ENCODE results near the gene PITX1. TPM values are rescaled to one million over a fixed set of nuclear protein-coding genes. Genes with fewer than 3 reads are reported as not detected.

PITX1 gene
- total RNA-seq, 4 donors from 2014 or later: 0.97 to 1.2 TPM; not detected in 2

DNA sequence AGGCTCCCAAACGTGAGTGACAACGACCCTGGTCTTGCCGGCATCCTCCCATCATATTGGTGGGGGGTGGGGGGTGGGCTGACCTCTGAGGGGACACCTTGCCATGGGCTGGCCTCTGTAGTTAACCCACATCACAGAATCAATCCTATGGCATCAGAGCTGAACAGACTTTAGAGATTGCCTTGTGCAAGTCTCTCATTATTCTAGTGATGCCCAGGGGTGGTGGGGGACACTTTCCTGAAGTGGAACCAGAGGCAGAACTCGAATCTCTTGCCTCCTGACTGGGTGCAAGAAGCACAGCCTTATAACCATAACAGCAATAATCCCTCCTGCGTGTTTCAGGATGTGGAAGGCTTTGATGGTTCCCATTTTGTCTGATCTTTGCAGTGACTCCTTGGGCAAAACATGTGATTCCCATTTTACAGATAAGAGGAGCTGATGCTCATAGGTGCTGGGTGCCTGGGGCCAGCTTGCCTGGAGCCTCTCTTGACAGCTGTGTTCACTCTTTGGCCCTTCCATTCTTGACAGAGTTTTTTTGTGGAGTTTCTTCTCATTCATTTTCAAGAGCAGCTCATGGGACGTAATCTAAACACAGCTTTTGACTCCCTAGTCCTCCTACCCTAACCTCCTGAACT lies 18.6 kb upstream of the PITX1 start:
- Histone ChIP-seq H3K36me3 (no peaks in the 10 kb centered on the region), H3K27ac (no peak overlapping the region), H3K27me3 (peaks cover 0 to 18% of the 10 kb centered on the region in 2 donors), H3K9me3 (no peaks in the 10 kb centered on the region), H3K4me1 (no peaks in the 10 kb centered on the region), H3K4me3 (no peak overlapping the region)
- intact Hi-C loops (cut with DNase I; ENCODE audit: low total_unique reads): no loop called here
- TF ChIP-seq POLR2A (IDR thresholded peaks at IDR 0.05): no peak
- TF ChIP-seq, protein P1, sequence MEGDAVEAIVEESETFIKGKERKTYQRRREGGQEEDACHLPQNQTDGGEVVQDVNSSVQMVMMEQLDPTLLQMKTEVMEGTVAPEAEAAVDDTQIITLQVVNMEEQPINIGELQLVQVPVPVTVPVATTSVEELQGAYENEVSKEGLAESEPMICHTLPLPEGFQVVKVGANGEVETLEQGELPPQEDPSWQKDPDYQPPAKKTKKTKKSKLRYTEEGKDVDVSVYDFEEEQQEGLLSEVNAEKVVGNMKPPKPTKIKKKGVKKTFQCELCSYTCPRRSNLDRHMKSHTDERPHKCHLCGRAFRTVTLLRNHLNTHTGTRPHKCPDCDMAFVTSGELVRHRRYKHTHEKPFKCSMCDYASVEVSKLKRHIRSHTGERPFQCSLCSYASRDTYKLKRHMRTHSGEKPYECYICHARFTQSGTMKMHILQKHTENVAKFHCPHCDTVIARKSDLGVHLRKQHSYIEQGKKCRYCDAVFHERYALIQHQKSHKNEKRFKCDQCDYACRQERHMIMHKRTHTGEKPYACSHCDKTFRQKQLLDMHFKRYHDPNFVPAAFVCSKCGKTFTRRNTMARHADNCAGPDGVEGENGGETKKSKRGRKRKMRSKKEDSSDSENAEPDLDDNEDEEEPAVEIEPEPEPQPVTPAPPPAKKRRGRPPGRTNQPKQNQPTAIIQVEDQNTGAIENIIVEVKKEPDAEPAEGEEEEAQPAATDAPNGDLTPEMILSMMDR (IDR thresholded peaks at IDR 0.05): no peak
- DNase-seq: no peak

DNA sequence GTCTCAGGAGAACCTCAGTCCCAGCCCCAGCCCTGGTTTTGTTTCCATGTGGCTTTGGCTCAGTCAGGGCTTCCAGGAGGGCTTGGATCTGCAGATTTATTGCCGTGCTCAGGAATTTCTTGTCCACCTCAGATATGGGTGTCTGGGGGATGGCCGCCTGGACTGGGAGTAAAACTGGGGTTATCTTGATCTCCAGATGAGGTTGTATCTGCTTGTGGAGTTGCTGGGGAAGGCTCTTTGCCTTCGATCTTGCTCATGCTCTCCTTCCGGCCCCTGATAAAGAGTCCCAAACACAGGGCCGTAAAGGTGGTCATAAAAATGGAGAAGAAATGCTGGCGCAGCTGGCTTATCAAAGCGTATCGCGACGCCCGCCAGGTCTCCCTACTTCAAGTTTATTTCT lies 17.8 kb upstream of the PITX1 start:
- no peak overlapping the region for H3K27ac ChIP-seq
- no peaks in the 10 kb centered on the region for H3K36me3 ChIP-seq
- no peak for DNase-seq
- no peaks in the 10 kb centered on the region for H3K4me1 ChIP-seq
- H3K9me3 ChIP-seq: no peaks in the 10 kb centered on the region
- H3K27me3 ChIP-seq: peaks cover 0 to 18% of the 10 kb centered on the region in 2 donors
- TF ChIP-seq, protein P1 (IDR thresholded peaks at IDR 0.05): no peak
- no peak for TF ChIP-seq POLR2A (IDR thresholded peaks at IDR 0.05)
- intact Hi-C loops (cut with DNase I; ENCODE audit: low total_unique reads): no loop called here
- no peak overlapping the region for H3K4me3 ChIP-seq

DNA sequence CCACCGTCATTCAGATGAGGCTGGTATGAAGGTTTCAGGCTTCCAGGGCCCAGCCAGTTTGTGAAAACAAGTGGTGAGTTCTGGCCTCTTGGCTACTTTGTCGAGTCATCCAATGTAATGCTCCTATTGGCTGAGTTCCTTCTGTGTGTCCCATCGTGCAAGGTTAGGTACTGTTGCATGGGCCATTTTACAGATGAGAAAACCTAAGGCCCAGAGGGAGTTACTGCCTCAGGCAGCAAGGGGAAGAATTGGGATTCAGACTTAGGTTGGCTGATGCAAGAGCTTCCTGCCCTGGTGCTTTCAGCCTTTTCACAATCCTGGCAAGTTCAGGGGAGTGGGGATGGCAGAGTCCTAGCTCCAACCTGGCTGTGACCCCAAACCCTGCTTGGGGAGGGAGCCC lies 17.4 kb upstream of the PITX1 start:
- H3K27me3 ChIP-seq: peaks cover 0 to 18% of the 10 kb centered on the region in 2 donors

DNA sequence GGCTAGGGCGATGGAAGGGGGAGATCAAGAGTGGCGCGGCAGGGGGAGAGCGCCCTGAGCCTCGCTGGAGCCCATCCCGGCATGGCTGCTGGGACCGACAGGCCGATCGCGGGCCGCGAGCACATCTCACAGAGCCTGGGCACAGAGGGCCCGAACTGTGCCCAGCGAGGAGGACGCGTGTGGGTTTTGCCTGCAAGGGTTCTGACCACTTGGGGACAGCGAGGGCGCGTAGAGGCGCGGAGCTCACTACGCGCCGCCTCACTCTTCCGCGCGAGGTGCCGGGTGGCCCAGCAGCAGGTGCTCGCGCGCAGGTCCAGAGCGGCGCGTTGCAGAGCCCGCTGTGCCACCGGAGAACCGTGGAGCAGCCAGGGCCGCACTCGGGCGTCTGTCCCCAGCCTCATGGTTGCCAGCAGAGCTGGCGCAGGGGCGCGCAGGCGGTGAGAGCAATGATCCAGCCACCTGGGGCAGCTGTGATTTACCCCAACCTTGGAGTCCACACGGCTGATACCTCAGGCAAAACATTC lies 16.3 kb upstream of the PITX1 start:
- H3K9me3 ChIP-seq: no peaks in the 10 kb centered on the region
- H3K27me3 ChIP-seq: peaks cover 0 to 18% of the 10 kb centered on the region in 2 donors
- DNase-seq: no peak
- no peaks in the 10 kb centered on the region for H3K36me3 ChIP-seq
- H3K27ac ChIP-seq: no peak overlapping the region
- TF ChIP-seq POLR2A (IDR thresholded peaks at IDR 0.05): no peak
- TF ChIP-seq, protein P1 (IDR thresholded peaks at IDR 0.05): no peak
- no peak overlapping the region for H3K4me3 ChIP-seq
- intact Hi-C loops (cut with DNase I; ENCODE audit: low total_unique reads): no loop called here
- H3K4me1 ChIP-seq: no peaks in the 10 kb centered on the region

More for the DNA sequence above, 17.4 kb upstream of the PITX1 start:
- no peaks in the 10 kb centered on the region for H3K36me3 ChIP-seq
- H3K4me3 ChIP-seq: no peak overlapping the region
- intact Hi-C loops (cut with DNase I; ENCODE audit: low total_unique reads): no loop called here
- H3K27ac ChIP-seq: no peak overlapping the region
- H3K9me3 ChIP-seq: no peaks in the 10 kb centered on the region
- TF ChIP-seq POLR2A (IDR thresholded peaks at IDR 0.05): no peak
- no peaks in the 10 kb centered on the region for H3K4me1 ChIP-seq
- DNase-seq: no peak

DNA sequence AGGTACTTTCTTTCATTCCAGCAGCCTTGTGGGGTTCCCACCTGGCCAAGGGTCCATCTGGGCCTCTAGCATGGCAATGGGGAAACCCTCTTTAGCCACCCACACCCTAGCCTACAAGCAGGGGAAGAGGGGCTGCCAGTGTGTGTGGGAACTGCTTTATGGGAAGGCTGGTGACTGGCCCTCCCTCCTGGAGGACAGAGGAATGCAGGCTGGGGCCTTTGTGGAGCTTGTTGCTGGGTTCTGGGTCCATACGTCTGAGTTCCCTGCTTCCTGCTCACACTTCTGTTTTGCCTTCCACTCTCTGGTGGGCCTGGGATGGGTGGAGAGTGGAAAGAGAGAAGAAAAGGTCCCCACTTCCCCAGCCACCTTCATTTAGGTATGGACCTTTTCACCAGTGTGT lies 14.9 kb upstream of the PITX1 start:
- Histone ChIP-seq H3K27ac (no peak overlapping the region), H3K4me1 (no peaks in the 10 kb centered on the region), H3K27me3 (peaks cover 0 to 18% of the 10 kb centered on the region in 2 donors), H3K36me3 (no peaks in the 10 kb centered on the region), H3K9me3 (no peaks in the 10 kb centered on the region), H3K4me3 (no peak overlapping the region)
- no peak for DNase-seq
- intact Hi-C loops (cut with DNase I; ENCODE audit: low total_unique reads): no loop called here
- TF ChIP-seq POLR2A (IDR thresholded peaks at IDR 0.05): no peak
- TF ChIP-seq, protein P1 (IDR thresholded peaks at IDR 0.05): no peak
